Esophagus squamous epithelium (tissue), 5 donors: ENCODE results near the gene ASB9. TPM values are rescaled to one million over a fixed set of nuclear protein-coding genes. Genes with fewer than 3 reads are reported as not detected.
A peak's percentile ranks its signal among the peaks of the same experiment; 100 is the strongest.
"Not testable (repeated sequence)": the region's sequence is repeated elsewhere in the genome, so short reads cannot be mapped to it uniquely, and the experiment has no call there.

ENCODE experiments used
- DNase-seq: peaks from one replicate; lab custom pipeline; 2025; lab: John Stamatoyannopoulos, UW
- H3K27ac ChIP-seq, 4 donors: fragments of 200-600 bp; sonication (generic); one replicate each; pipeline ENCODE4 v1.5.1; 2016 to 2019; ENCODE audit warnings: mild to moderate bottlenecking in 1 of 4
- H3K27me3 ChIP-seq, 4 donors: fragments of 200-600 bp; sonication (generic); 1 replicate in 3 of 4; 2 replicates in 1 of 4; pipeline versions ENCODE4 v1.5.1 to v1.6.0; 2017 to 2021; ENCODE audit warnings: antibody characterized with exemption in 1 of 4
- H3K36me3 ChIP-seq, 3 donors: fragments of 200-600 bp; sonication (generic); one replicate each; pipeline ENCODE4 v1.5.1; 2016 to 2019
- H3K4me1 ChIP-seq, 3 donors: fragments of 200-600 bp; sonication (generic); one replicate each; pipeline ENCODE4 v1.5.1; 2017 to 2019
- H3K4me3 ChIP-seq, 4 donors: fragments of 200-600 bp; sonication (generic); 1 replicate in 3 of 4; 2 replicates in 1 of 4; pipeline ENCODE4 v1.5.1; 2016 to 2019; ENCODE audit warnings: mild to moderate bottlenecking in 2 of 4, moderate library complexity in 1 of 4
- H3K9me3 ChIP-seq, 3 donors: fragments of 200-600 bp; sonication (generic); one replicate each; pipeline ENCODE4 v1.5.1; 2016 to 2019
- POLR2A ChIP-seq, 4 donors: fragments of 450-650 bp; IDR thresholded peaks; one replicate each; pipeline ENCODE4 v1.6.1; 2017; ENCODE audit warnings: antibody characterized with exemption in 4 of 4, mild to moderate bottlenecking in 4 of 4, moderate library complexity in 3 of 4
- WGBS, 2 donors: methylation state at CpG; one replicate each; pipeline ENCODE4 v1.1.5; 2018; 5-methylcytosine and 5-hydroxymethylcytosine counted together
- intact Hi-C: fragments of 100-400 bp; cut with DNase I; formaldehyde crosslinking; loops from one replicate; pipeline ENCODE4 v1.15.0; 2022
- total RNA-seq, 4 donors: library from RNA; depleted of rRNA; stranded (reverse); fragments of >200 nt; gene quantifications; one replicate each; pipeline ENCODE4 v1.1.0, GENCODE V29; 2016
- TF ChIP-seq, protein P1 (sequence below), 6 experiments: fragments of 450-650 bp in 4 of 6; fragments of 200-600 bp in 2 of 6; sonication (generic) in 2 of 6; IDR thresholded peaks; one replicate each; pipeline ENCODE4 v1.5.1; 2016 to 2019; ENCODE audit warnings: antibody characterized with exemption in 6 of 6, mild to moderate bottlenecking in 4 of 6, moderate library complexity in 4 of 6
- donor health status: DM: yes; HTN: yes; CAD: no.

The ASB9 gene
- total RNA-seq, 4 donors from 2014 or later: 0.15 to 3.4 (median 1.3) TPM

- no peaks in the 10 kb centered on the region for H3K27me3 ChIP-seq
- H3K9me3 ChIP-seq: no peaks in the 10 kb centered on the region
- H3K4me3 ChIP-seq: no peak overlapping the region
- H3K36me3 ChIP-seq: no peaks in the 10 kb centered on the region
- WGBS, 2 donors: 16 to 35% methylated on average over 3 of the region's 3 CpGs
- TF ChIP-seq, protein P1, sequence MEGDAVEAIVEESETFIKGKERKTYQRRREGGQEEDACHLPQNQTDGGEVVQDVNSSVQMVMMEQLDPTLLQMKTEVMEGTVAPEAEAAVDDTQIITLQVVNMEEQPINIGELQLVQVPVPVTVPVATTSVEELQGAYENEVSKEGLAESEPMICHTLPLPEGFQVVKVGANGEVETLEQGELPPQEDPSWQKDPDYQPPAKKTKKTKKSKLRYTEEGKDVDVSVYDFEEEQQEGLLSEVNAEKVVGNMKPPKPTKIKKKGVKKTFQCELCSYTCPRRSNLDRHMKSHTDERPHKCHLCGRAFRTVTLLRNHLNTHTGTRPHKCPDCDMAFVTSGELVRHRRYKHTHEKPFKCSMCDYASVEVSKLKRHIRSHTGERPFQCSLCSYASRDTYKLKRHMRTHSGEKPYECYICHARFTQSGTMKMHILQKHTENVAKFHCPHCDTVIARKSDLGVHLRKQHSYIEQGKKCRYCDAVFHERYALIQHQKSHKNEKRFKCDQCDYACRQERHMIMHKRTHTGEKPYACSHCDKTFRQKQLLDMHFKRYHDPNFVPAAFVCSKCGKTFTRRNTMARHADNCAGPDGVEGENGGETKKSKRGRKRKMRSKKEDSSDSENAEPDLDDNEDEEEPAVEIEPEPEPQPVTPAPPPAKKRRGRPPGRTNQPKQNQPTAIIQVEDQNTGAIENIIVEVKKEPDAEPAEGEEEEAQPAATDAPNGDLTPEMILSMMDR (IDR thresholded peaks at IDR 0.05): no peak
- no peak for TF ChIP-seq POLR2A (IDR thresholded peaks at IDR 0.05)
- intact Hi-C loops: no loop called here
- no peak for DNase-seq
- H3K27ac ChIP-seq: peak overlapping the region in 1 of 4 donors; percentile 9
- no peaks in the 10 kb centered on the region for H3K4me1 ChIP-seq
These were observed 40.2 kb upstream of the ASB9 start for GRCh38 chrX:15310117-15310516.

DNA sequence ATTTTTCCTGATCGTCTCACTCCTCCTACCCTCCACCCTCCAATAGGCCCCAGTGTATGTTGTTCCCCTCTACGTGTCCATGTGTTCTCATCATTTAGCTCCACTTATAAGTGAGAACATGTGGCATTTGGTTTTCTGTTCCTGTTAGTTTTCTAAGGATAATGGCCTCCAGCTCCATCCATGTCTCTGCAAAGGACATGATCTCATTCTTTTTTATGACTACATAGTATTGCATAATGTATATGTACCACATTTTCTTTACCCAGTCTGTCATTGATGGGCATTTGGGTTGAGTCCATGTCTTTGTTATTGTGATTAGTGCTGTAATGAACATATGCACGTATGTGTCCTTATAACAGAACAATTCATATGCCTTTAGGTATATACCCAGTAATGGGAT is 36.0 kb upstream of the ASB9 start:
- 43 to 82% methylated on average over 3 of the region's 3 CpGs for WGBS, 2 donors
- intact Hi-C loops, H3K27ac ChIP-seq, H3K9me3 ChIP-seq, H3K36me3 ChIP-seq, H3K4me3 ChIP-seq, H3K4me1 ChIP-seq, DNase-seq, H3K27me3 ChIP-seq: not testable (repeated sequence)

- WGBS, 2 donors: 0 to 56% methylated on average over 1 to 2 of the region's 4 CpGs
- Histone ChIP-seq H3K27me3 (no peaks in the 10 kb centered on the region), H3K4me3 (no peak overlapping the region), H3K9me3 (no peaks in the 10 kb centered on the region), H3K27ac (no peak overlapping the region), H3K4me1 (no peaks in the 10 kb centered on the region), H3K36me3 (no peaks in the 10 kb centered on the region)
- DNase-seq: no peak
- TF ChIP-seq POLR2A (IDR thresholded peaks at IDR 0.05): no peak
- TF ChIP-seq, protein P1 (IDR thresholded peaks at IDR 0.05): no peak
- intact Hi-C loops: no loop called here
These were observed 32.0 kb upstream of the ASB9 start for GRCh38 chrX:15301924-15302323.

GRCh38 chrX:15299941-15300851 is 30.3 kb upstream of the ASB9 start:
- TF ChIP-seq, protein P1 (IDR thresholded peaks at IDR 0.05): peak in 4 of 6 experiments; percentile 36 to 45 (median 42)
- no peak for TF ChIP-seq POLR2A (IDR thresholded peaks at IDR 0.05)
- H3K27me3 ChIP-seq: no peaks in the 10 kb centered on the region
- H3K27ac ChIP-seq: no peak overlapping the region
- no peak overlapping the region for H3K4me3 ChIP-seq
- intact Hi-C loops: no loop called here
- H3K4me1 ChIP-seq: no peaks in the 10 kb centered on the region
- no peaks in the 10 kb centered on the region for H3K9me3 ChIP-seq
- no peak for DNase-seq
- no peaks in the 10 kb centered on the region for H3K36me3 ChIP-seq
- WGBS, 2 donors: 54 to 55% methylated on average over 4 of the region's 4 CpGs

DNA sequence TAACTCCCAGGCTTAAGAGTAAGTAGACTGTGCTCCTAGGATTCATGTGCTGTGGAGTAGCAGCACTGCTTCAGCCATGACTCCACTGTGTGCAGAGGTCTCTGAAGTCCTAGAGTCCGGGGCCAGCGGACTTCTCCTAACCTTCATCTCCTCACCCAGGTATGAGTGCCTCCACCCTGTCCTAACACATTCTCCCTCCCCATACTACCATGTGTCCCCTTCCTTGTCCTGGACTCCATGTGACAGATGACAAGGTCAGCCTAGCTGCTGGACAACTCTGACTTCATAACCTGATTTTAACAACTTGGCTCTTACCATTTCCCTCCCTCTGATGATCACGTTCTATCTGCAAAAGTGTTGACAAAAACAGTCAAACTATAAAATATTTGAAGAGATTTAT is 28.9 kb upstream of the ASB9 start:
- TF ChIP-seq POLR2A (IDR thresholded peaks at IDR 0.05): no peak
- TF ChIP-seq, protein P1 (IDR thresholded peaks at IDR 0.05): no peak
- no peaks in the 10 kb centered on the region for H3K9me3 ChIP-seq
- H3K27ac ChIP-seq: peak overlapping the region in 2 of 4 donors; percentile 33 to 65
- no peaks in the 10 kb centered on the region for H3K27me3 ChIP-seq
- DNase-seq: no peak
- no peak overlapping the region for H3K4me3 ChIP-seq
- intact Hi-C loops: no loop called here
- no peaks in the 10 kb centered on the region for H3K4me1 ChIP-seq
- H3K36me3 ChIP-seq: no peaks in the 10 kb centered on the region
- WGBS, 2 donors: 65 to 95% methylated on average over 3 of the region's 3 CpGs
